Heart left ventricle (tissue), 13 donors: ENCODE data around the gene FKBP8.

Experiments used
- POLR2A ChIP-seq, 2 donors: fragments of 450-650 bp; IDR thresholded peaks; one replicate each; pipeline ENCODE4 v1.6.1; 2017; ENCODE audit warnings: antibody characterized with exemption in 2 of 2, mild to moderate bottlenecking in 2 of 2, moderate library complexity in 2 of 2
- TF ChIP-seq, protein P1 (sequence below), 12 donors: fragments of 200-600 bp; sonication (generic) in 4 of 12; IDR thresholded peaks; one replicate each; pipeline versions ENCODE4 v1.5.0 to v1.8.0; 2018 to 2022; ENCODE audit warnings: antibody characterized with exemption in 12 of 12, mild to moderate bottlenecking in 5 of 12
- donor health status: ischemic (EF 13 %, LVEDD 7.1; RV severe dilation, severe dysfunction).
- donor health status: DM: no; HTN: yes; CAD: no.
- donor health status: DM: no; HTN: no; CAD: no.
- donor health status: ischemic (EF 25% LVEDD 6.9; RV normal size, moderate dysfunction).
- donor health status: ischemic (EF 25% LVEDD 5.7; RV mildly dilated, moderate dysfunction).
- donor health status: ischemic (EF 35%, LVEDD 5.7; RV mildly dilated, moderate dysfunction).
- donor health status: nonischemic (EF 11% LVEDD 7.7; RV severe dilation, severe dysfunction).
- donor health status: DM: yes; HTN: yes; CAD: no.
- donor health status: PGD.
- donor health status: ischemic (EF 29% LVEDD 5.4; RV normal size, mild dysfunction).
- donor health status: nonischemic (EF 23%, LVEDD 6.1; RV moderate dilation, normal function).

DNA sequence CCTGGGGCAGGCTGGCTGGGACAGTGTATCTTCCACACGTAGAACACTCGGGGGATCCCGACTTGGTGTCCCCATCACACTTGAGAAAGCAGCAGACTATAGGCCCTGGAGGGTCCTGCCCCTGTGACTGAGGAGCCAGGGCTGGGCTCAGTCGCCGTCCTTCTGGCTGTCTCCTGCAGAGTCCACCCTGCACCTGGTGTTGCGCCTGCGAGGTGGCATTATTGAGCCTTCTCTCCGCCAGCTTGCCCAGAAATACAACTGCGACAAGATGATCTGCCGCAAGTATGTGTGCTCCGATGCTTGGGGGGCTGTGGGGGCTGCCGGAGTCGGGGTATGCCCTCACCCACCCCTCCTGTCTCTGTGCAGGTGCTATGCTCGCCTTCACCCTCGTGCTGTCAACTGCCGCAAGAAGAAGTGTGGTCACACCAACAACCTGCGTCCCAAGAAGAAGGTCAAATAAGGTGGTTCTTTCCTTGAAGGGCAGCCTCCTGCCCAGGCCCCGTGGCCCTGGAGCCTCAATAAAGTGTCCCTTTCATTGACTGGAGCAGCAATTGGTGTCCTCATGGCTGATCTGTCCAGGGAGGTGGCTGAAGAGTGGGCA lies 31.4 kb upstream of the FKBP8 start:
- no peak for TF ChIP-seq POLR2A (IDR thresholded peaks at IDR 0.05)
- TF ChIP-seq, protein P1, sequence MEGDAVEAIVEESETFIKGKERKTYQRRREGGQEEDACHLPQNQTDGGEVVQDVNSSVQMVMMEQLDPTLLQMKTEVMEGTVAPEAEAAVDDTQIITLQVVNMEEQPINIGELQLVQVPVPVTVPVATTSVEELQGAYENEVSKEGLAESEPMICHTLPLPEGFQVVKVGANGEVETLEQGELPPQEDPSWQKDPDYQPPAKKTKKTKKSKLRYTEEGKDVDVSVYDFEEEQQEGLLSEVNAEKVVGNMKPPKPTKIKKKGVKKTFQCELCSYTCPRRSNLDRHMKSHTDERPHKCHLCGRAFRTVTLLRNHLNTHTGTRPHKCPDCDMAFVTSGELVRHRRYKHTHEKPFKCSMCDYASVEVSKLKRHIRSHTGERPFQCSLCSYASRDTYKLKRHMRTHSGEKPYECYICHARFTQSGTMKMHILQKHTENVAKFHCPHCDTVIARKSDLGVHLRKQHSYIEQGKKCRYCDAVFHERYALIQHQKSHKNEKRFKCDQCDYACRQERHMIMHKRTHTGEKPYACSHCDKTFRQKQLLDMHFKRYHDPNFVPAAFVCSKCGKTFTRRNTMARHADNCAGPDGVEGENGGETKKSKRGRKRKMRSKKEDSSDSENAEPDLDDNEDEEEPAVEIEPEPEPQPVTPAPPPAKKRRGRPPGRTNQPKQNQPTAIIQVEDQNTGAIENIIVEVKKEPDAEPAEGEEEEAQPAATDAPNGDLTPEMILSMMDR (IDR thresholded peaks at IDR 0.05): no peak
